Measurements from ENCODE around the gene FAM124B.

DNA sequence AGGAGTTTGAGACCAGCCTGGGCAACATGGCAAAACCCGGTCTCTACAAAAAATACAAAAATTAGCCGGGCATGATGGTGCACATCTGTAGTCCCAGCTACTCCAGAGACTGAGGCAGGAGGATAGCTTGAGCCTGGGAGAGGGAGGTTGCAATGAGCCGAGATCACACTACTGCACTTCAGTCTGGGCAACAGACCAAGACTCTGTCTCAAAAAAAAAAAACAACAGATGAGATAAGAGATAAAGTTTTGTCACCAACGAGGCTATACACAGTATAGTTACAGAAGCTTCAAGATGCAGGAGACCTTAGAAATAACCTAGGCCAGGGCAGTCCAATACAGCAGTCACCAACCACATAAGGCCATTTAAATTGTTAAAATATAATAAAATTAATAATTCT, 9.4 kb downstream of the FAM124B start:
- TF ChIP-seq POLR2A (IDR thresholded peaks at IDR 0.05), result no peak
- TF ChIP-seq, protein P1, sequence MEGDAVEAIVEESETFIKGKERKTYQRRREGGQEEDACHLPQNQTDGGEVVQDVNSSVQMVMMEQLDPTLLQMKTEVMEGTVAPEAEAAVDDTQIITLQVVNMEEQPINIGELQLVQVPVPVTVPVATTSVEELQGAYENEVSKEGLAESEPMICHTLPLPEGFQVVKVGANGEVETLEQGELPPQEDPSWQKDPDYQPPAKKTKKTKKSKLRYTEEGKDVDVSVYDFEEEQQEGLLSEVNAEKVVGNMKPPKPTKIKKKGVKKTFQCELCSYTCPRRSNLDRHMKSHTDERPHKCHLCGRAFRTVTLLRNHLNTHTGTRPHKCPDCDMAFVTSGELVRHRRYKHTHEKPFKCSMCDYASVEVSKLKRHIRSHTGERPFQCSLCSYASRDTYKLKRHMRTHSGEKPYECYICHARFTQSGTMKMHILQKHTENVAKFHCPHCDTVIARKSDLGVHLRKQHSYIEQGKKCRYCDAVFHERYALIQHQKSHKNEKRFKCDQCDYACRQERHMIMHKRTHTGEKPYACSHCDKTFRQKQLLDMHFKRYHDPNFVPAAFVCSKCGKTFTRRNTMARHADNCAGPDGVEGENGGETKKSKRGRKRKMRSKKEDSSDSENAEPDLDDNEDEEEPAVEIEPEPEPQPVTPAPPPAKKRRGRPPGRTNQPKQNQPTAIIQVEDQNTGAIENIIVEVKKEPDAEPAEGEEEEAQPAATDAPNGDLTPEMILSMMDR (IDR thresholded peaks at IDR 0.05), result no peak

Data from Peyer's patch (tissue), 4 donors.